ENCODE data around the gene GJC1.

The GJC1 gene

GRCh38 chr17:44850612-44851011 is 20.5 kb upstream of the GJC1 start:
- no peaks in the 10 kb centered on the region for H3K9me3 ChIP-seq (ENCODE audit: insufficient read depth, low read length)
- no peaks in the 10 kb centered on the region for H3K27me3 ChIP-seq (ENCODE audit: low read length)
- H2AFZ ChIP-seq (ENCODE audit: low read depth, low read length, severe bottlenecking), result no peak overlapping the region
- TF ChIP-seq CTCF (IDR thresholded peaks at IDR 0.05; ENCODE audit: insufficient read depth, low read length, poor library complexity, severe bottlenecking) (no peak), EZH2phosphoT487 (conservative IDR thresholded peaks at IDR 0.05; ENCODE audit: low read length) (no peak)
- no peaks in the 10 kb centered on the region for H3K79me2 ChIP-seq (ENCODE audit: insufficient read depth, low read length)
- H3K4me2 ChIP-seq (ENCODE audit: low read depth, low read length, poor library complexity, severe bottlenecking), result no peak overlapping the region
- H3F3A ChIP-seq (ENCODE audit: insufficient read depth), result no peaks in the 10 kb centered on the region
- H3K27ac ChIP-seq (ENCODE audit: low read depth, low read length), result no peak overlapping the region
- no peak overlapping the region for H3K4me3 ChIP-seq (ENCODE audit: insufficient read depth, low read length, poor library complexity, severe bottlenecking)
- no peaks in the 10 kb centered on the region for H3K36me3 ChIP-seq (ENCODE audit: low read length)
- H3K9ac ChIP-seq (ENCODE audit: low read length), result no peak overlapping the region
- no peaks in the 10 kb centered on the region for H3K9me2 ChIP-seq (replicated peaks; ENCODE audit: insufficient read depth, low read length)
- H4K20me1 ChIP-seq (ENCODE audit: low read depth, low read length), result no peaks in the 10 kb centered on the region

- H4K20me1 ChIP-seq (ENCODE audit: low read depth, low read length), result no peaks in the 10 kb centered on the region
- H3K4me3 ChIP-seq (ENCODE audit: insufficient read depth, low read length, poor library complexity, severe bottlenecking), result no peak overlapping the region
- no peaks in the 10 kb centered on the region for H3K9me3 ChIP-seq (ENCODE audit: insufficient read depth, low read length)
- H3K9me2 ChIP-seq (replicated peaks; ENCODE audit: insufficient read depth, low read length), result no peaks in the 10 kb centered on the region
- TF ChIP-seq CTCF (IDR thresholded peaks at IDR 0.05; ENCODE audit: insufficient read depth, low read length, poor library complexity, severe bottlenecking) (no peak), EZH2phosphoT487 (conservative IDR thresholded peaks at IDR 0.05; ENCODE audit: low read length) (no peak)
- H3K4me2 ChIP-seq (ENCODE audit: low read depth, low read length, poor library complexity, severe bottlenecking), result no peak overlapping the region
- no peaks in the 10 kb centered on the region for H3F3A ChIP-seq (ENCODE audit: insufficient read depth)
- no peak overlapping the region for H2AFZ ChIP-seq (ENCODE audit: low read depth, low read length, severe bottlenecking)
- no peaks in the 10 kb centered on the region for H3K36me3 ChIP-seq (ENCODE audit: low read length)
- no peaks in the 10 kb centered on the region for H3K79me2 ChIP-seq (ENCODE audit: insufficient read depth, low read length)
- H3K9ac ChIP-seq (ENCODE audit: low read length), result no peak overlapping the region
- H3K27ac ChIP-seq (ENCODE audit: low read depth, low read length), result no peak overlapping the region
- H3K27me3 ChIP-seq (ENCODE audit: low read length), result no peaks in the 10 kb centered on the region
Observed at GRCh38 chr17:44850025-44850424, 19.9 kb upstream of the GJC1 start.

- H3K4me3 ChIP-seq (ENCODE audit: insufficient read depth, low read length, poor library complexity, severe bottlenecking), result no peak overlapping the region
- no peaks in the 10 kb centered on the region for H3K9me2 ChIP-seq (replicated peaks; ENCODE audit: insufficient read depth, low read length)
- H2AFZ ChIP-seq (ENCODE audit: low read depth, low read length, severe bottlenecking), result no peak overlapping the region
- H3K36me3 ChIP-seq (ENCODE audit: low read length), result no peaks in the 10 kb centered on the region
- no peaks in the 10 kb centered on the region for H3K79me2 ChIP-seq (ENCODE audit: insufficient read depth, low read length)
- H3K27me3 ChIP-seq (ENCODE audit: low read length), result no peaks in the 10 kb centered on the region
- H3K9me3 ChIP-seq (ENCODE audit: insufficient read depth, low read length), result no peaks in the 10 kb centered on the region
- TF ChIP-seq CTCF (IDR thresholded peaks at IDR 0.05; ENCODE audit: insufficient read depth, low read length, poor library complexity, severe bottlenecking), result no peak
- no peak for TF ChIP-seq EZH2phosphoT487 (conservative IDR thresholded peaks at IDR 0.05; ENCODE audit: low read length)
- no peak overlapping the region for H3K4me2 ChIP-seq (ENCODE audit: low read depth, low read length, poor library complexity, severe bottlenecking)
- H3K9ac ChIP-seq (ENCODE audit: low read length), result no peak overlapping the region
- H4K20me1 ChIP-seq (ENCODE audit: low read depth, low read length), result no peaks in the 10 kb centered on the region
- no peaks in the 10 kb centered on the region for H3F3A ChIP-seq (ENCODE audit: insufficient read depth)
- H3K27ac ChIP-seq (ENCODE audit: low read depth, low read length), result no peak overlapping the region
Observed at GRCh38 chr17:44848961-44849489, 18.9 kb upstream of the GJC1 start.
